ENCODE results near the gene OR10J1. TPM values are rescaled to one million over a fixed set of nuclear protein-coding genes. Genes with fewer than 3 reads are reported as not detected.

Gene OR10J1
- total RNA-seq, 1 experiment from 2014 or later: not detected

DNA sequence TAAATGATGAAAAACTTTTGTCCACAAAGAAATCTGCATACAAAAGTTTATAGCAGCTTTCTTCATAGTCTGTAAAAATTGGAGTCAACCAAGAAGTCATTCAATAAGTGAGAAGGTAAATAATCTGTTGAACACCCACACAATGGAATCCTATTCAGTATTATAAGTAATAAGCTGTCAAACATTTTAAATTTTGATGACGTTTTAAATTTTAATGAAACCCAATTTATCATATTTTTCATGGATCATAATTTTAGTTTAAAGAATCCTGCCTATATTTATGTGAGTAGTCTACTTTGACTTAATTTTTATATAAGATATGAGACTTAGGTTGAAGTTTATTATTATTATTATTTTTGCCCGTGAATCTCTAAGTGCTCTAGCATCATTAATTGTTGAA is 20.0 kb downstream of the OR10J1 start:
- ChIA-PET POLR2A (no interaction called here), CTCF (no interaction called here)
- peaks cover 47% of the 10 kb centered on the region for H3K9me3 Mint-ChIP-seq
- H3K36me3 Mint-ChIP-seq: peaks cover 14% of the 10 kb centered on the region
- no peak overlapping the region for H3K27ac Mint-ChIP-seq
- H3K4me3 Mint-ChIP-seq: no peak overlapping the region
- no peaks in the 10 kb centered on the region for H3K4me1 Mint-ChIP-seq
- no peak for DNase-seq (ENCODE audit: low spot score)
- no peak for TF ChIP-seq ATF1 (CRISPR knock-in tag; IDR thresholded peaks at IDR 0.05)
- TF ChIP-seq, protein P1, sequence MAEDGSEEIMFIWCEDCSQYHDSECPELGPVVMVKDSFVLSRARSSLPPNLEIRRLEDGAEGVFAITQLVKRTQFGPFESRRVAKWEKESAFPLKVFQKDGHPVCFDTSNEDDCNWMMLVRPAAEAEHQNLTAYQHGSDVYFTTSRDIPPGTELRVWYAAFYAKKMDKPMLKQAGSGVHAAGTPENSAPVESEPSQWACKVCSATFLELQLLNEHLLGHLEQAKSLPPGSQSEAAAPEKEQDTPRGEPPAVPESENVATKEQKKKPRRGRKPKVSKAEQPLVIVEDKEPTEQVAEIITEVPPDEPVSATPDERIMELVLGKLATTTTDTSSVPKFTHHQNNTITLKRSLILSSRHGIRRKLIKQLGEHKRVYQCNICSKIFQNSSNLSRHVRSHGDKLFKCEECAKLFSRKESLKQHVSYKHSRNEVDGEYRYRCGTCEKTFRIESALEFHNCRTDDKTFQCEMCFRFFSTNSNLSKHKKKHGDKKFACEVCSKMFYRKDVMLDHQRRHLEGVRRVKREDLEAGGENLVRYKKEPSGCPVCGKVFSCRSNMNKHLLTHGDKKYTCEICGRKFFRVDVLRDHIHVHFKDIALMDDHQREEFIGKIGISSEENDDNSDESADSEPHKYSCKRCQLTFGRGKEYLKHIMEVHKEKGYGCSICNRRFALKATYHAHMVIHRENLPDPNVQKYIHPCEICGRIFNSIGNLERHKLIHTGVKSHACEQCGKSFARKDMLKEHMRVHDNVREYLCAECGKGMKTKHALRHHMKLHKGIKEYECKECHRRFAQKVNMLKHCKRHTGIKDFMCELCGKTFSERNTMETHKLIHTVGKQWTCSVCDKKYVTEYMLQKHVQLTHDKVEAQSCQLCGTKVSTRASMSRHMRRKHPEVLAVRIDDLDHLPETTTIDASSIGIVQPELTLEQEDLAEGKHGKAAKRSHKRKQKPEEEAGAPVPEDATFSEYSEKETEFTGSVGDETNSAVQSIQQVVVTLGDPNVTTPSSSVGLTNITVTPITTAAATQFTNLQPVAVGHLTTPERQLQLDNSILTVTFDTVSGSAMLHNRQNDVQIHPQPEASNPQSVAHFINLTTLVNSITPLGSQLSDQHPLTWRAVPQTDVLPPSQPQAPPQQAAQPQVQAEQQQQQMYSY (CRISPR knock-in tag; IDR thresholded peaks at IDR 0.05): no peak
- TF ChIP-seq, protein P2, sequence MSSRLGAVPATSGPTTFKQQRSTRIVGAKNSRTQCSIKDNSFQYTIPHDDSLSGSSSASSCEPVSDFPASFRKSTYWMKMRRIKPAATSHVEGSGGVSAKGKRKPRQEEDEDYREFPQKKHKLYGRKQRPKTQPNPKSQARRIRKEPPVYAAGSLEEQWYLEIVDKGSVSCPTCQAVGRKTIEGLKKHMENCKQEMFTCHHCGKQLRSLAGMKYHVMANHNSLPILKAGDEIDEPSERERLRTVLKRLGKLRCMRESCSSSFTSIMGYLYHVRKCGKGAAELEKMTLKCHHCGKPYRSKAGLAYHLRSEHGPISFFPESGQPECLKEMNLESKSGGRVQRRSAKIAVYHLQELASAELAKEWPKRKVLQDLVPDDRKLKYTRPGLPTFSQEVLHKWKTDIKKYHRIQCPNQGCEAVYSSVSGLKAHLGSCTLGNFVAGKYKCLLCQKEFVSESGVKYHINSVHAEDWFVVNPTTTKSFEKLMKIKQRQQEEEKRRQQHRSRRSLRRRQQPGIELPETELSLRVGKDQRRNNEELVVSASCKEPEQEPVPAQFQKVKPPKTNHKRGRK (CRISPR knock-in tag; IDR thresholded peaks at IDR 0.05; ENCODE audit: borderline replicate concordance): no peak
- TF ChIP-seq ZNF416 (CRISPR knock-in tag; IDR thresholded peaks at IDR 0.05): no peak
- TF ChIP-seq, protein P3, sequence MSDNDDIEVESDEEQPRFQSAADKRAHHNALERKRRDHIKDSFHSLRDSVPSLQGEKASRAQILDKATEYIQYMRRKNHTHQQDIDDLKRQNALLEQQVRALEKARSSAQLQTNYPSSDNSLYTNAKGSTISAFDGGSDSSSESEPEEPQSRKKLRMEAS (CRISPR knock-in tag; IDR thresholded peaks at IDR 0.05): no peak
- TF ChIP-seq, protein P4, sequence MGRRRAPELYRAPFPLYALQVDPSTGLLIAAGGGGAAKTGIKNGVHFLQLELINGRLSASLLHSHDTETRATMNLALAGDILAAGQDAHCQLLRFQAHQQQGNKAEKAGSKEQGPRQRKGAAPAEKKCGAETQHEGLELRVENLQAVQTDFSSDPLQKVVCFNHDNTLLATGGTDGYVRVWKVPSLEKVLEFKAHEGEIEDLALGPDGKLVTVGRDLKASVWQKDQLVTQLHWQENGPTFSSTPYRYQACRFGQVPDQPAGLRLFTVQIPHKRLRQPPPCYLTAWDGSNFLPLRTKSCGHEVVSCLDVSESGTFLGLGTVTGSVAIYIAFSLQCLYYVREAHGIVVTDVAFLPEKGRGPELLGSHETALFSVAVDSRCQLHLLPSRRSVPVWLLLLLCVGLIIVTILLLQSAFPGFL (CRISPR knock-in tag; IDR thresholded peaks at IDR 0.05; ENCODE audit: borderline replicate concordance): no peak
- TF ChIP-seq ELF4 (CRISPR knock-in tag; IDR thresholded peaks at IDR 0.05; ENCODE audit: low read depth): no peak
- TF ChIP-seq, protein P5, sequence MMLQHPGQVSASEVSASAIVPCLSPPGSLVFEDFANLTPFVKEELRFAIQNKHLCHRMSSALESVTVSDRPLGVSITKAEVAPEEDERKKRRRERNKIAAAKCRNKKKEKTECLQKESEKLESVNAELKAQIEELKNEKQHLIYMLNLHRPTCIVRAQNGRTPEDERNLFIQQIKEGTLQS (CRISPR knock-in tag; conservative IDR thresholded peaks at IDR 0.05): no peak
- no peak for TF ChIP-seq HMGA2 (CRISPR knock-in tag; IDR thresholded peaks at IDR 0.05)
- H3K27me3 Mint-ChIP-seq (ENCODE audit: low read depth): no peaks in the 10 kb centered on the region
- no peak for ATAC-seq

DNA sequence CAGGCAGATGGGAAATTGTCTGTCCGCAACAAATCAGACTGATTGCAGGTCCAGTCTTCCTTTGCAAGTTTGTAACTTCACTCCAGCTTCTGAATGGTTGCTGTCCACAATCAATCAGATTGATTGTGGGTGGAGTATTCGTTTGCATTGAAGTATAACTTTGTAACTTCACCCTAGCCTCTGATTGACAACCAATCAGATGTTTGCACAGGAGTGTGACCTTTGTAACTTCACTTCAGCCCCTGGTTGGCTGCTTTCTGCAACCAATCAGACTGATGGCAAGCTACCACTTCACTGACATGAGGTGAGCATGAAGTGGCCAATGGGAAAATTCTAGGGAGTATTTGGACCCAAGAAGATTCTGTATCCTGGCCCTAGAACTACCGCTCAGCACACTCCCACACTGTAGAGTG is 25.7 kb downstream of the OR10J1 start:
- DNase-seq (ENCODE audit: low spot score) (no peak), ATAC-seq (no peak)
- ChIA-PET POLR2A (no interaction called here), CTCF (no interaction called here)
- peaks cover 35% of the 10 kb centered on the region for H3K9me3 Mint-ChIP-seq
- H3K4me3 Mint-ChIP-seq: no peak overlapping the region
- peaks cover 14% of the 10 kb centered on the region for H3K36me3 Mint-ChIP-seq
- TF ChIP-seq KAT7 (CRISPR knock-in tag; IDR thresholded peaks at IDR 0.05; ENCODE audit: borderline replicate concordance) (no peak), MYBL2 (CRISPR knock-in tag; IDR thresholded peaks at IDR 0.05) (no peak)
- TF ChIP-seq, protein P6, sequence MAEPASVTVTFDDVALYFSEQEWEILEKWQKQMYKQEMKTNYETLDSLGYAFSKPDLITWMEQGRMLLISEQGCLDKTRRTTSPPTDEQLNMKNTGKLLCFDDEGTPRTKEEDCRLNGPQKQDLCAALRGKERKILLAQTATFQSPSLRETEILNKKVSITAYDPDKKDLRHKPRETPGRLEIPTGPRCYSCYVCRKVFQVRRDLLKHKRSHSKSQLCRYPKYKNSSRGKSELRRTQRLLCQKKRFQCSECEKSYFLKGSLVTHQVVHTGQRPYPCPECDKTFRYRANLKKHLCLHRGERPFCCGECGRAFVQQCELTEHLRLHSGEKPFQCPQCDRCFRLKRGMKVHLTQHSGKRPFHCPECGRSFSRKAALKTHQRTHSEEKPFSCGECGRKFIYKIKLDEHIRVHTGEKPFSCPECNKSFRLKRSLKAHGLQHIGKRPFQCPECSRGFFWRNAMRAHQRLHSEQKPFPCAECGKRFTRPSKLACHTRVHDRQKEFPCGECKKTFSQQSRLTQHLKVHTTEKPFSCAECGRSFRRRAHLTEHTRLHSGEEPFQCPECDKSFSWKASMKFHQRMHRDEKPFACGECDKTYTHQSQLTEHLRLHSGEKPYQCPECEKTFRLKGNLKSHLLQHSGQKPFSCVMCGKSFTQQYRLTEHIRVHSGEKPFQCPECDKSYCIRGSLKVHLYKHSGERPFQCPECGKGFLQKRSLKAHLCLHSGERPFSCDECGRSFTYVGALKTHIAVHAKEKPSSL (CRISPR knock-in tag; conservative IDR thresholded peaks at IDR 0.05): no peak
- TF ChIP-seq, protein P5 (CRISPR knock-in tag; conservative IDR thresholded peaks at IDR 0.05): no peak
- TF ChIP-seq, protein P7, sequence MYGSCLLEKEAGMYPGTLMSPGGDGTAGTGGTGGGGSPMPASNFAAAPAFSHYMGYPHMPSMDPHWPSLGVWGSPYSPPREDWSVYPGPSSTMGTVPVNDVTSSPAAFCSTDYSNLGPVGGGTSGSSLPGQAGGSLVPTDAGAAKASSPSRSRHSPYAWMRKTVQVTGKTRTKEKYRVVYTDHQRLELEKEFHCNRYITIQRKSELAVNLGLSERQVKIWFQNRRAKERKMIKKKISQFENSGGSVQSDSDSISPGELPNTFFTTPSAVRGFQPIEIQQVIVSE (CRISPR knock-in tag; IDR thresholded peaks at IDR 0.05; ENCODE audit: borderline replicate concordance): no peak
- H3K27ac Mint-ChIP-seq: no peak overlapping the region
- H3K27me3 Mint-ChIP-seq (ENCODE audit: low read depth): no peaks in the 10 kb centered on the region
- H3K4me1 Mint-ChIP-seq: peaks cover 6% of the 10 kb centered on the region

Data from WTC11 (cell line).